OCI-LY7 (cell line): ENCODE measurements around the gene ROBO1. TPM values are rescaled to one million over a fixed set of nuclear protein-coding genes. Genes with fewer than 3 reads are reported as not detected.

Experiments used
- BruUV-seq: library from RNA; stranded (reverse); fragments of 400-500 nt; replicated peaks from 2 replicates; lab custom pipeline; 2021; lab: Mats Ljungman, UMichigan
- CTCF ChIA-PET: fragments of 300-600 bp; sonication (Branson Sonifier 250); formaldehyde crosslinking; loops from one replicate; lab custom pipeline; 2022; ENCODE audit warnings: antibody characterized with exemption; ENCODE audit not compliant: unreplicated experiment; lab: Charles Lee
- POLR2A ChIA-PET: fragments of 300-600 bp; sonication (Branson Sonifier 250); formaldehyde crosslinking; loops from one replicate; lab custom pipeline; 2022; ENCODE audit warnings: antibody characterized with exemption; lab: Charles Lee
- DNase-seq: peaks from one replicate; pipeline ENCODE4 v3.0.0-alpha.2; 2015; ENCODE audit warnings: low spot score
- H2AFZ ChIP-seq: fragments of 200-600 bp; sonication (generic), shearing (Covaris generic); 2 replicates; pipeline ENCODE4 v1.6.1; 2014; ENCODE audit warnings: mild to moderate bottlenecking, antibody characterized with exemption, low read length, moderate library complexity
- H3K27ac ChIP-seq: fragments of 200-600 bp; sonication (generic); 2 replicates; pipeline ENCODE4 v1.5.1; 2014; ENCODE audit warnings: mixed run types, low read depth, mild to moderate bottlenecking, moderate library complexity, low read length, inconsistent platforms; ENCODE audit not compliant: poor library complexity, severe bottlenecking
- H3K36me3 ChIP-seq: fragments of 200-600 bp; sonication (generic); 2 replicates; pipeline ENCODE4 v1.6.1; 2014; ENCODE audit warnings: mild to moderate bottlenecking, antibody characterized with exemption, low read length, moderate library complexity, mixed read lengths; ENCODE audit not compliant: insufficient read depth
- H3K4me1 ChIP-seq: fragments of 200-600 bp; sonication (generic); 2 replicates; pipeline ENCODE4 v1.5.1; 2014; ENCODE audit warnings: mild to moderate bottlenecking, low read length; ENCODE audit not compliant: insufficient read depth, poor library complexity, severe bottlenecking
- H3K4me2 ChIP-seq: fragments of 200-600 bp; sonication (generic); 2 replicates; pipeline ENCODE4 v1.6.1; 2014; ENCODE audit warnings: mild to moderate bottlenecking, low read length
- H3K4me3 ChIP-seq: fragments of 200-600 bp; sonication (generic); 2 replicates; pipeline ENCODE4 v1.5.1; 2014; ENCODE audit warnings: mild to moderate bottlenecking, low read depth, low read length; ENCODE audit not compliant: poor library complexity, severe bottlenecking
- H3K79me2 ChIP-seq: fragments of 200-600 bp; sonication (generic); 2 replicates; pipeline ENCODE4 v1.6.1; 2016; ENCODE audit warnings: low read depth, mild to moderate bottlenecking, low read length, moderate library complexity, mixed read lengths; ENCODE audit not compliant: insufficient read depth
- H3K9me2 ChIP-seq: fragments of 200-600 bp; sonication (generic); 2 replicates; pipeline ENCODE4 v1.6.1; 2016; ENCODE audit warnings: mild to moderate bottlenecking, low read length, mixed read lengths; ENCODE audit not compliant: insufficient read depth
- H3K9me3 ChIP-seq: fragments of 200-600 bp; sonication (generic); 2 replicates; pipeline ENCODE4 v1.6.1; 2014; ENCODE audit warnings: mild to moderate bottlenecking, mixed run types, low read length, mixed read lengths
- H4K20me1 ChIP-seq: fragments of 200-600 bp; sonication (generic); 2 replicates; pipeline ENCODE4 v1.6.1; 2014; ENCODE audit warnings: mild to moderate bottlenecking, antibody characterized with exemption, low read length, moderate library complexity, mixed read lengths; ENCODE audit not compliant: insufficient read depth
- CTCF ChIP-seq: fragments of 200-600 bp; sonication (generic); conservative IDR thresholded peaks from 2 replicates; pipeline ENCODE4 v1.5.1; 2014; ENCODE audit warnings: mild to moderate bottlenecking, antibody characterized with exemption, low read length, moderate library complexity, mixed read lengths
- EZH2phosphoT487 ChIP-seq: fragments of 200-600 bp; sonication (generic); IDR thresholded peaks from 2 replicates; pipeline ENCODE4 v1.6.1; 2018; ENCODE audit warnings: low read depth, borderline replicate concordance, mild to moderate bottlenecking, mixed run types, antibody characterized with exemption, low read length, moderate library complexity, mixed read lengths
- intact Hi-C: fragments of 100-400 bp; cut with micrococcal nuclease; formaldehyde crosslinking; loops from one replicate; pipeline ENCODE4 v1.10.0; 2022; ENCODE audit not compliant: unreplicated experiment
- total RNA-seq, 2 experiments: library from RNA; depleted of rRNA in 1 of 2; stranded (reverse); fragments of >200 nt in 1 of 2; shearing (Covaris generic) in 1 of 2; gene quantifications; 2 replicates each; pipeline ENCODE4 v1.2.3, GENCODE V29; 2014 to 2022

The ROBO1 gene
- total RNA-seq, 2 experiments from 2014 or later, result not detected

- CTCF ChIA-PET, result no interaction called here
- Histone ChIP-seq H3K9me2 (no peaks in the 10 kb centered on the region), H3K36me3 (no peaks in the 10 kb centered on the region), H3K4me3 (no peak overlapping the region), H3K27ac (no peak overlapping the region), H4K20me1 (no peaks in the 10 kb centered on the region), H3K9me3 (no peaks in the 10 kb centered on the region), H3K4me1 (no peaks in the 10 kb centered on the region), H3K79me2 (no peaks in the 10 kb centered on the region), H3K4me2 (no peak overlapping the region), H2AFZ (no peak overlapping the region)
- TF ChIP-seq CTCF (no peak), EZH2phosphoT487 (no peak)
- POLR2A ChIA-PET, result no interaction called here
- BruUV-seq, result no TSS peak
- no peak for DNase-seq
- intact Hi-C loops, result no loop called here
Measured at GRCh38 chr3:79097964-79098660, 669.7 kb downstream of the ROBO1 start.

GRCh38 chr3:79094654-79095053 is 673.1 kb downstream of the ROBO1 start:
- intact Hi-C loops, result no loop called here
- Histone ChIP-seq H3K9me3 (no peaks in the 10 kb centered on the region), H3K9me2 (no peaks in the 10 kb centered on the region), H2AFZ (no peak overlapping the region), H3K4me3 (no peak overlapping the region), H3K4me2 (no peak overlapping the region), H3K79me2 (no peaks in the 10 kb centered on the region), H4K20me1 (no peaks in the 10 kb centered on the region), H3K4me1 (no peaks in the 10 kb centered on the region), H3K36me3 (no peaks in the 10 kb centered on the region), H3K27ac (no peak overlapping the region)
- TF ChIP-seq CTCF (no peak), EZH2phosphoT487 (no peak)
- no peak for DNase-seq
- BruUV-seq, result no TSS peak
- ChIA-PET POLR2A (no interaction called here), CTCF (no interaction called here)

- BruUV-seq, result no TSS peak
- CTCF ChIA-PET, result interaction anchor here (0.6 to 0.7 kb wide), 2 partner anchors 14 to 29 kb away, joined by 3 read pairs; no protein-coding TSS in a partner anchor
Measured at GRCh38 chr3:79086514-79086913, 681.3 kb downstream of the ROBO1 start.

More at GRCh38 chr3:79086514-79086913, 681.3 kb downstream of the ROBO1 start:
- Histone ChIP-seq H3K36me3 (no peaks in the 10 kb centered on the region), H3K4me1 (no peaks in the 10 kb centered on the region), H4K20me1 (no peaks in the 10 kb centered on the region), H3K27ac (no peak overlapping the region), H3K79me2 (no peaks in the 10 kb centered on the region), H3K9me3 (no peaks in the 10 kb centered on the region), H3K4me2 (no peak overlapping the region), H3K9me2 (no peaks in the 10 kb centered on the region), H3K4me3 (no peak overlapping the region), H2AFZ (no peak overlapping the region)
- POLR2A ChIA-PET, result interaction anchor here (0.7 kb wide), 1 partner anchor 114 kb away, joined by 3 read pairs; no protein-coding TSS in a partner anchor
- intact Hi-C loops, result no loop called here
- TF ChIP-seq CTCF, result peak; percentile 84
- no peak for TF ChIP-seq EZH2phosphoT487
- DNase-seq, result peak; percentile 44
